Tibial nerve (tissue), 4 donors: Measurements from ENCODE around the gene DENND2A.

Experiments used
- CTCF ChIP-seq, 5 experiments: fragments of 200-600 bp in 3 of 5; fragments of 450-650 bp in 2 of 5; sonication (generic) in 3 of 5; IDR thresholded peaks; one replicate each; pipeline ENCODE4 v1.5.1; 2016 to 2019; ENCODE audit warnings: antibody characterized with exemption in 5 of 5, mild to moderate bottlenecking in 3 of 5, moderate library complexity in 2 of 5
- EP300 ChIP-seq, 2 donors: sonication (generic); formaldehyde crosslinking; IDR thresholded peaks; one replicate each; pipeline ENCODE4 v1.6.1; 2017; ENCODE audit warnings: antibody characterized with exemption in 2 of 2, mild to moderate bottlenecking in 1 of 2

GRCh38 chr7:140494867-140495266, 145.7 kb downstream of the DENND2A start:
- no peak for TF ChIP-seq CTCF (IDR thresholded peaks at IDR 0.05)
- TF ChIP-seq EP300 (IDR thresholded peaks at IDR 0.05), result peak in 1 of 2 donors; percentile 27
